Body of pancreas (tissue), 4 donors: ENCODE measurements around the gene SLC27A2.

Experiments
- POLR2A ChIP-seq, 3 donors: fragments of 450-650 bp; IDR thresholded peaks; one replicate each; pipeline ENCODE4 v1.6.1; 2016; ENCODE audit warnings: antibody characterized with exemption in 3 of 3, mild to moderate bottlenecking in 2 of 3
- TF ChIP-seq, protein P1 (sequence below), 7 experiments: fragments of 450-650 bp in 4 of 7; fragments of 200-600 bp in 3 of 7; sonication (generic) in 3 of 7; IDR thresholded peaks; one replicate each; pipeline ENCODE4 v1.5.1; 2016 to 2019; ENCODE audit warnings: antibody characterized with exemption in 7 of 7

DNA sequence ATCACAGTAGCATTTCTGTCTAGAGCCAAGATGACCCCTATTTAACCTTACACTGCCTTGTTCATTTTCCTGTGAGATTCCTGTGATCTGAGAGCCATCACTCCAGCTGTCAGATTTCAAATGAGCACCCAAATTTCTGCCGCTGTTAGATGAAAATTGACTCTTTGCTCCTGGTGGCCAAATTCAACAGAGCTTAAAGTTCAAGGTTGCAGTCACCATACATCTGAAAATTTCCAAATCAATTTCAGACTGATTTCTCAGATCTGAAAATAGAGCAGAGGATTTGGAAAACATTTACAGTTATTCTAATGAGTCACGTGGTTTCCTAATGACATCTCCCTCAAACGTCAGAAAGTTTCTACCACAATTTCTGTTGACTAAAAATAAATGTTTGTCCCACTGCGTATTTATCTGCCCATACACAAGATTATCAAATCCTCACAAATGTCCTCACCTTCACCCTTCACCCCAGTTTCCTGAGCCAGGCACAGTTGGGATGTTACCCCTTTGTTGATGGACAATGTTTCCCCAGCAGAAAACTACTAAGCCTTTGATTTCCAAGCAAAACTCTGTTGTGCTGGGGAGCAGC is 67.1 kb downstream of the SLC27A2 start:
- TF ChIP-seq, protein P1, sequence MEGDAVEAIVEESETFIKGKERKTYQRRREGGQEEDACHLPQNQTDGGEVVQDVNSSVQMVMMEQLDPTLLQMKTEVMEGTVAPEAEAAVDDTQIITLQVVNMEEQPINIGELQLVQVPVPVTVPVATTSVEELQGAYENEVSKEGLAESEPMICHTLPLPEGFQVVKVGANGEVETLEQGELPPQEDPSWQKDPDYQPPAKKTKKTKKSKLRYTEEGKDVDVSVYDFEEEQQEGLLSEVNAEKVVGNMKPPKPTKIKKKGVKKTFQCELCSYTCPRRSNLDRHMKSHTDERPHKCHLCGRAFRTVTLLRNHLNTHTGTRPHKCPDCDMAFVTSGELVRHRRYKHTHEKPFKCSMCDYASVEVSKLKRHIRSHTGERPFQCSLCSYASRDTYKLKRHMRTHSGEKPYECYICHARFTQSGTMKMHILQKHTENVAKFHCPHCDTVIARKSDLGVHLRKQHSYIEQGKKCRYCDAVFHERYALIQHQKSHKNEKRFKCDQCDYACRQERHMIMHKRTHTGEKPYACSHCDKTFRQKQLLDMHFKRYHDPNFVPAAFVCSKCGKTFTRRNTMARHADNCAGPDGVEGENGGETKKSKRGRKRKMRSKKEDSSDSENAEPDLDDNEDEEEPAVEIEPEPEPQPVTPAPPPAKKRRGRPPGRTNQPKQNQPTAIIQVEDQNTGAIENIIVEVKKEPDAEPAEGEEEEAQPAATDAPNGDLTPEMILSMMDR (IDR thresholded peaks at IDR 0.05): no peak
- TF ChIP-seq POLR2A (IDR thresholded peaks at IDR 0.05): no peak
